RWPE2 (cell line): Measurements from ENCODE around the gene TBC1D20.
A peak's percentile ranks its signal among the peaks of the same experiment; 100 is the strongest.

Experiments
- ATAC-seq: fragments of 200-7000 bp; cut with Tn5 transposase; 3 replicates; pipeline ENCODE4 v1.9.1; 2021; ENCODE audit warnings: low read depth
- DNase-seq: peaks from one replicate; pipeline ENCODE4 v3.0.0-alpha.2; 2020; ENCODE audit warnings: low spot score
- H3K27ac ChIP-seq: fragments of 450-650 bp; 2 replicates; pipeline ENCODE4 v1.5.1; 2017; ENCODE audit warnings: mild to moderate bottlenecking; ENCODE audit not compliant: poor library complexity, severe bottlenecking
- H3K27me3 ChIP-seq: fragments of 250-450 bp; sonication (Bioruptor Pico); 2 replicates; pipeline ENCODE4 v1.5.1; 2021; ENCODE audit warnings: mild to moderate bottlenecking, moderate library complexity; ENCODE audit not compliant: insufficient read depth, poor library complexity, severe bottlenecking
- H3K36me3 ChIP-seq: fragments of 250-450 bp; sonication (Bioruptor Pico); 2 replicates; pipeline ENCODE4 v1.5.1; 2020; ENCODE audit warnings: low read depth, mild to moderate bottlenecking, moderate library complexity
- H3K4me1 ChIP-seq: fragments of 250-450 bp; sonication (Bioruptor Pico); 2 replicates; pipeline ENCODE4 v1.5.1; 2021; ENCODE audit warnings: mild to moderate bottlenecking, moderate library complexity; ENCODE audit not compliant: insufficient read depth, poor library complexity, severe bottlenecking
- H3K4me3 ChIP-seq: fragments of 250-450 bp; sonication (Bioruptor Pico); 2 replicates; pipeline ENCODE4 v1.5.1; 2021; ENCODE audit warnings: mild to moderate bottlenecking, moderate library complexity; ENCODE audit not compliant: severe bottlenecking
- H3K9me3 ChIP-seq: fragments of 250-450 bp; sonication (Bioruptor Pico); 2 replicates; pipeline ENCODE4 v1.5.1; 2021; ENCODE audit warnings: mild to moderate bottlenecking, moderate library complexity; ENCODE audit not compliant: severe bottlenecking
- TF ChIP-seq, protein P1 (sequence below): fragments of 450-650 bp; IDR thresholded peaks from one replicate; pipeline ENCODE4 v1.5.1; 2017; ENCODE audit warnings: mild to moderate bottlenecking, moderate library complexity; ENCODE audit not compliant: poor library complexity, severe bottlenecking

Gene TBC1D20

DNA sequence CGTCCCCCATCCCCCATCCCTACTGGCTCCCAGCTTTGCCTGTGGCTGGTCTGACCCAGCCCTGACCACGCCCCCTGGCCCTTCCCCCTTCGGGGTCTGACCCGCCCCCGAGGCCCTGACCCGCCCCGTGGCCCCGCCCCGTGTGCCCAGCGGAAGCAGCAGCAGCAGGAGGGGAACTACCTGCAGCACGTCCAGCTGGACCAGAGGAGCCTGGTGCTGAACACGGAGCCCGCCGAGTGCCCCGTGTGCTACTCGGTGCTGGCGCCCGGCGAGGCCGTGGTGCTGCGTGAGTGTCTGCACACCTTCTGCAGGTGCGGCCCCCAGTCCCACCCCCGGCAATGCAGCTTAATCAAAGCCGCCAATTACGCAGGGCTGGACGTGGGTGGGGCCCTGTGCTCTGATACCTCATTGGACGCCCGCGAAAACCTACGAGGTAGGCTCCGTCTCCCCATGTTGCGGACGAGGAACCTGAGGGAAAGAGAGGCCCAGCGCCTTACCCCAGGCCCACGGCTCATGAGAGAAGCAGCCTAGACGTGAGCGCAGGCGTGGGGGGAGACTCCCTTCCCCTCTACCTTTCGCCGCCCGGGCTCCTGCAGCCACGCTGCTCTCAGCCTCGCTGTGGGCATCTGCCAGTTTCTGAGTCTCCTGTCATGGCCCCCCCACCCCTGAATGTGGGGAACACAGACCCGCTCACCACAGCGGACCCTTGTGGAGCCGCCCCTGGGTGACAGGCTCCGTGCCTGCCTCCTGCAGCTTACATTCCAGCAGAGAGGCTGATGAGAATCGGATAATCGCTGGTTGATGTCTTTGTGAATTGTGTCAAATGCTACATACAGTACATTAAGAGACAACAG, 41.4 kb downstream of the TBC1D20 start:
- Histone ChIP-seq H3K27ac (no peak overlapping the region), H3K4me1 (no peaks in the 10 kb centered on the region), H3K36me3 (peaks cover 93% of the 10 kb centered on the region), H3K27me3 (no peaks in the 10 kb centered on the region), H3K9me3 (no peaks in the 10 kb centered on the region), H3K4me3 (no peak overlapping the region)
- TF ChIP-seq, protein P1, sequence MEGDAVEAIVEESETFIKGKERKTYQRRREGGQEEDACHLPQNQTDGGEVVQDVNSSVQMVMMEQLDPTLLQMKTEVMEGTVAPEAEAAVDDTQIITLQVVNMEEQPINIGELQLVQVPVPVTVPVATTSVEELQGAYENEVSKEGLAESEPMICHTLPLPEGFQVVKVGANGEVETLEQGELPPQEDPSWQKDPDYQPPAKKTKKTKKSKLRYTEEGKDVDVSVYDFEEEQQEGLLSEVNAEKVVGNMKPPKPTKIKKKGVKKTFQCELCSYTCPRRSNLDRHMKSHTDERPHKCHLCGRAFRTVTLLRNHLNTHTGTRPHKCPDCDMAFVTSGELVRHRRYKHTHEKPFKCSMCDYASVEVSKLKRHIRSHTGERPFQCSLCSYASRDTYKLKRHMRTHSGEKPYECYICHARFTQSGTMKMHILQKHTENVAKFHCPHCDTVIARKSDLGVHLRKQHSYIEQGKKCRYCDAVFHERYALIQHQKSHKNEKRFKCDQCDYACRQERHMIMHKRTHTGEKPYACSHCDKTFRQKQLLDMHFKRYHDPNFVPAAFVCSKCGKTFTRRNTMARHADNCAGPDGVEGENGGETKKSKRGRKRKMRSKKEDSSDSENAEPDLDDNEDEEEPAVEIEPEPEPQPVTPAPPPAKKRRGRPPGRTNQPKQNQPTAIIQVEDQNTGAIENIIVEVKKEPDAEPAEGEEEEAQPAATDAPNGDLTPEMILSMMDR, result no peak
- ATAC-seq (peak; percentile 45), DNase-seq (no peak)

DNA sequence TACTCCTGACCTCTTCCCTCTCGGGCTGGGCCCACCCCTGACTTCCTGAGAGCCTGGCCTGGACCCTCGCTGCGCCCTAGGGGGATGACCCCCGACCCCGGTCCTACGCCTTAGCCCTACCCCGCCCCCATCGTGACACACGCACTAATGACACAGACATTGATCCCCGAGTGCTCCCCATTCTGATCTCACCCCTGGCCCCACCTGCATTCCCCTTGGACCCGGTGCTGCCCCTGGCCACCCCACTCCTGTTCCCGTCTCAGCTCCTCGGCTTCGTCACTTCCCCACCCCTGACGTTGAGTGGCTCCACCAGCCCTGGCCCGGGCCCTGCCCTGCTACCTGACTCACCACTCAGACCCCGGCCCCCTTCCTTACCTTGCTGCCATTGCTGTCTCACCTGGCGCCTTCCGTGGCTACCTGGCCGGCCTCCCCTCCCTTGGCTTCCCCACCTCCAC, 42.1 kb downstream of the TBC1D20 start:
- Histone ChIP-seq H3K4me1 (no peaks in the 10 kb centered on the region), H3K9me3 (no peaks in the 10 kb centered on the region), H3K4me3 (no peak overlapping the region), H3K27ac (no peak overlapping the region), H3K36me3 (peaks cover 91% of the 10 kb centered on the region), H3K27me3 (no peaks in the 10 kb centered on the region)
- ATAC-seq (peak; percentile 20), DNase-seq (no peak)
- TF ChIP-seq, protein P1, result no peak

DNA sequence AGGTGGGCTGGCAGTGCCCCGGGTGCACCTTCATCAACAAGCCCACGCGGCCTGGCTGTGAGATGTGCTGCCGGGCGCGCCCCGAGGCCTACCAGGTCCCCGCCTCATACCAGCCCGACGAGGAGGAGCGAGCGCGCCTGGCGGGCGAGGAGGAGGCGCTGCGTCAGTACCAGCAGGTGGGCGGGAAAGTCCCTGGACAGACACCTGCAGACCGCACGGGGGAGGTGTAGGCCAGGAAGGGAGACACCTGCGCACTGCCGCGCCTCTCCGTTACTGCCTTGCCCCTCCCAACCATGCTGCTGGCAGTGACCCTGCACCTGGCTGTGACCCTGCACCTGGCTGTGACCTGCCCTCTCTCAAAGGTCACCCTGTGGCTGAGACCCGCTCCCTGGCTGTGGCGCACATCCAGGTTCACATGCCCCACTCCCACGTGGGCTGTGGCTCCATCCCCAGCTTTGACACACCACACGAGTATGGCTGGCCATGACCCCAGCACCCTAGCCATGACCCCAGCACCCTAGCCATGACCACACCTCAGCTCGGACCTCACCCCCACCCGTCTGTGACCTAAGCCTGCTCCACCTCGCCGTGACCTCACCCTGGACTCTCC, 42.7 kb downstream of the TBC1D20 start:
- ATAC-seq, result peak; percentile 41
- H3K36me3 ChIP-seq, result peaks cover 91% of the 10 kb centered on the region

DNA sequence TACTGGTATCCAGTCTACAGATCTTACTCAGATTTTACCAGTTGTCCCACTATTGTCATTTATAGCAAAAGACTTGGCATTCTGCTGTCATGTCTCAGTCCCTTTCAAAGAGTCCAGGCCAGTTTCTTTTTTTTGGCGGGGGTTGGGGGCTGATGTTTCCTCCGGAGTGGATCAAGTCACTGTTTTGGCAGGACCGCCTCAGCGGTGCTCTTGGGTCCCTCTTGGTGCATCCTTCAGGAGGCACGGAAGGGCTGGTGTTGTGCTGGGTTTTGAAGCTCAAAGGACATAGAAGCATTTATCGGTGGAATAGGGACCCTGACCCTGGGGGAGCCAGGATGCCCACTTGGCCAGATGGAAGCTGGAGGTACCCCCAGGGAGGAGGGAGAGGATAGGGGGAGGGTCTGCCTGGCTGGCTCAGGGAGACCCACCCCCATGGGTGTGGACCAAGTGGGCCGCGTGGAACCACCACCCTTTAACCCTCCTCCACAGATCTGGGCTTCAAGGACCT, 43.4 kb downstream of the TBC1D20 start:
- ATAC-seq (no peak), DNase-seq (no peak)
- TF ChIP-seq, protein P1, result no peak
- Histone ChIP-seq H3K27me3 (no peaks in the 10 kb centered on the region), H3K9me3 (no peaks in the 10 kb centered on the region), H3K4me3 (no peak overlapping the region), H3K27ac (no peak overlapping the region), H3K36me3 (peaks cover 91% of the 10 kb centered on the region), H3K4me1 (no peaks in the 10 kb centered on the region)

More for the DNA sequence above, 42.7 kb downstream of the TBC1D20 start:
- no peak overlapping the region for H3K27ac ChIP-seq
- no peak overlapping the region for H3K4me3 ChIP-seq
- TF ChIP-seq, protein P1, result no peak
- no peak for DNase-seq
- H3K9me3 ChIP-seq, result no peaks in the 10 kb centered on the region
- H3K27me3 ChIP-seq, result no peaks in the 10 kb centered on the region
- no peaks in the 10 kb centered on the region for H3K4me1 ChIP-seq
